Measurements from ENCODE around the gene MBD5.

The MBD5 gene

GRCh38 chr2:148555622-148556294, 534.9 kb downstream of the MBD5 start:
- no peak for DNase-seq

GRCh38 chr2:148557844-148558436, 537.0 kb downstream of the MBD5 start:
- DNase-seq, result no peak

GRCh38 chr2:148560496-148560895, 539.6 kb downstream of the MBD5 start:
- DNase-seq, result no peak

GRCh38 chr2:148561389-148561788, 540.5 kb downstream of the MBD5 start:
- no peak for DNase-seq

- DNase-seq, result no peak
Observed at GRCh38 chr2:148565272-148565894, 544.5 kb downstream of the MBD5 start.

All from CD4-positive, alpha-beta T cell treated with Interleukin-15 for 1 hour (primary cell).